Epithelial cell of umbilical artery (primary cell): ENCODE measurements around the gene NUTM2G. TPM values are rescaled to one million over a fixed set of nuclear protein-coding genes. Genes with fewer than 3 reads are reported as not detected.

Experiments used
- total RNA-seq: library from RNA; depleted of rRNA; stranded (reverse); fragments of >200 nt; gene quantifications from 2 replicates; pipeline ENCODE4 v1.2.3, GENCODE V29; 2014

NUTM2G gene
- total RNA-seq = not detected in 2 replicates

GRCh38 chr9:96928543-96928942 is at the start of gene NUTM2G:
TSS of gene NUTM2G (plus strand) at chr9:96928843. CDS start at chr9:96929025, 182 bp downstream.

Other genes starting within 250 kb of the NUTM2G start
- gene ZNF510, start 150.8 kb upstream of the NUTM2G start, total RNA-seq = 9.4 and 15.8 TPM in 2 replicates
- 1.6 and 6.5 TPM in 2 replicates for gene ZNF782, start 74.3 kb upstream of the NUTM2G start, total RNA-seq
- 1.6 and 2.0 TPM in 2 replicates for gene CTSV, start 110.3 kb downstream of the NUTM2G start, total RNA-seq